B cell (primary cell): Measurements from ENCODE around the gene HS3ST5. TPM values are rescaled to one million over a fixed set of nuclear protein-coding genes. Genes with fewer than 3 reads are reported as not detected.

Experiments
- ATAC-seq: fragments of 200-7000 bp; cut with Tn5 transposase; one replicate; pipeline ENCODE4 v1.10.0; 2021; ENCODE audit warnings: low read depth, mild to moderate bottlenecking, moderate number of reproducible peaks, moderate library complexity
- CTCF ChIA-PET: fragments of 350-600 bp; sonication (Branson Sonifier 250); formaldehyde crosslinking; loops from one replicate; lab custom pipeline; 2021; ENCODE audit warnings: antibody characterized with exemption, inconsistent platforms; lab: Charles Lee
- POLR2A ChIA-PET: fragments of 350-600 bp; sonication (Branson Sonifier 250); formaldehyde crosslinking; loops from one replicate; lab custom pipeline; 2021; ENCODE audit warnings: antibody characterized with exemption; lab: Charles Lee
- DNase-seq: peaks from one replicate; pipeline ENCODE4 v3.0.0; 2013
- H2AFZ ChIP-seq: 2 replicates; pipeline ENCODE4 v1.6.1; 2012; ENCODE audit warnings: mild to moderate bottlenecking, low read depth, low read length; ENCODE audit not compliant: insufficient read depth, poor library complexity, severe bottlenecking
- H3K27ac ChIP-seq, 2 donors: 1 replicate in 1 of 2; 2 replicates in 1 of 2; pipeline ENCODE4 v1.5.1; 2012 to 2013; ENCODE audit warnings: low read length in 2 of 2, mild to moderate bottlenecking in 2 of 2, moderate library complexity in 1 of 2
- H3K27me3 ChIP-seq, 4 experiments: fragments of 200-600 bp in 1 of 4; sonication (generic) in 1 of 4; replicated peaks in 1 of 4; 1 replicate in 2 of 4; 2 replicates in 2 of 4; pipeline versions ENCODE4 v1.6.1 to v1.7.0; 2013 to 2016; ENCODE audit warnings: low read length in 3 of 4, mild to moderate bottlenecking in 2 of 4, mixed read lengths in 1 of 4, moderate library complexity in 1 of 4; ENCODE audit not compliant: insufficient read depth in 4 of 4, control insufficient read depth in 3 of 4; ENCODE audit errors: control extremely low read depth in 1 of 4
- H3K36me3 ChIP-seq, 2 experiments: replicated peaks in 1 of 2; 1 replicate in 1 of 2; 2 replicates in 1 of 2; pipeline versions ENCODE4 v1.6.1 to v1.7.1; 2013; ENCODE audit warnings: low read length in 1 of 2; ENCODE audit not compliant: insufficient read depth in 2 of 2, control insufficient read depth in 1 of 2; ENCODE audit errors: control extremely low read depth in 1 of 2, extremely low read depth in 1 of 2
- H3K4me1 ChIP-seq, 2 donors: fragments of 200-600 bp in 1 of 2; sonication (generic) in 1 of 2; 1 replicate in 1 of 2; 2 replicates in 1 of 2; pipeline versions ENCODE4 v1.5.1 to v1.6.1; 2013 to 2017; ENCODE audit warnings: low read length in 2 of 2; ENCODE audit not compliant: control insufficient read depth in 2 of 2, insufficient read depth in 2 of 2
- H3K4me2 ChIP-seq: replicated peaks from 2 replicates; pipeline ENCODE3; 2012; ENCODE audit warnings: mild to moderate bottlenecking, low read depth, low read length; ENCODE audit not compliant: poor library complexity, severe bottlenecking
- H3K4me3 ChIP-seq, 5 experiments: fragments of 200-600 bp in 1 of 5; sonication (generic) in 1 of 5; 1 replicate in 3 of 5; 2 replicates in 2 of 5; pipeline versions ENCODE4 v1.5.1 to v1.7.0; 2011 to 2016; ENCODE audit warnings: low read length in 4 of 5, mild to moderate bottlenecking in 4 of 5, low read depth in 2 of 5, control low read depth in 1 of 5, moderate library complexity in 1 of 5; ENCODE audit not compliant: insufficient read depth in 1 of 5; ENCODE audit errors: control extremely low read depth in 1 of 5, extremely low read depth in 1 of 5
- H3K79me2 ChIP-seq: fragments of 200-600 bp; sonication (generic); one replicate; pipeline ENCODE4 v1.6.0; 2016; ENCODE audit warnings: low read length; ENCODE audit not compliant: control insufficient read depth, insufficient read depth
- H3K9ac ChIP-seq: fragments of 200-600 bp; sonication (generic); 2 replicates; pipeline ENCODE4 v1.6.1; 2017; ENCODE audit warnings: mild to moderate bottlenecking, low read length, moderate library complexity
- H3K9me3 ChIP-seq, 3 donors: one replicate each; pipeline versions ENCODE4 v1.6.1 to v1.7.1; 2013; ENCODE audit warnings: low read length in 2 of 3; ENCODE audit not compliant: control insufficient read depth in 2 of 3, insufficient read depth in 1 of 3; ENCODE audit errors: control extremely low read depth in 1 of 3
- H4K20me1 ChIP-seq: 2 replicates; pipeline ENCODE4 v1.6.0; 2012; ENCODE audit warnings: mild to moderate bottlenecking, low read length; ENCODE audit not compliant: insufficient read depth, control insufficient read depth, poor library complexity, severe bottlenecking
- H3K27ac Mint-ChIP-seq: one replicate; pipeline ENCODE4 v1.8.0; 2021; ENCODE audit warnings: mixed read lengths
- H3K27me3 Mint-ChIP-seq: one replicate; pipeline ENCODE4 v1.8.0; 2021; ENCODE audit warnings: mixed read lengths
- H3K4me1 Mint-ChIP-seq: one replicate; pipeline ENCODE4 v1.8.0; 2021; ENCODE audit warnings: mixed read lengths
- H3K4me3 Mint-ChIP-seq: one replicate; pipeline ENCODE4 v1.8.0; 2021; ENCODE audit warnings: mixed read lengths
- H3K9me3 Mint-ChIP-seq: one replicate; pipeline ENCODE4 v1.8.0; 2022; ENCODE audit warnings: mixed read lengths; ENCODE audit not compliant: insufficient read depth
- CTCF ChIP-seq: fragments of 200-600 bp; IDR thresholded peaks from one replicate; pipeline ENCODE4 v1.8.0; 2022; ENCODE audit warnings: antibody characterized with exemption, mild to moderate bottlenecking
- EZH2 ChIP-seq: IDR thresholded peaks from 2 replicates; pipeline ENCODE4 v1.6.1; 2012; ENCODE audit warnings: borderline replicate concordance, low read depth, mild to moderate bottlenecking, moderate library complexity, low read length; ENCODE audit not compliant: insufficient read depth, poor library complexity, severe bottlenecking
- WGBS: methylation state at CpG from one replicate; pipeline ENCODE4 v1.1.5; 2013; ENCODE audit warnings: missing lambda C conversion rate; ENCODE audit not compliant: insufficient coverage; 5-methylcytosine and 5-hydroxymethylcytosine counted together
- intact Hi-C: fragments of 100-400 bp; cut with micrococcal nuclease; formaldehyde crosslinking; loops from one replicate; pipeline ENCODE4 v1.10.0; 2022
- polyA plus RNA-seq: library from polyadenylated mRNA; depleted of rRNA; stranded (reverse); fragments of >200 nt; gene quantifications from 2 replicates; pipeline ENCODE4 v1.2.3, GENCODE V29; 2012
- total RNA-seq, 2 donors: library from RNA; stranded (reverse); fragments of 120-200 nt in 1 of 2; gene quantifications; 1 replicate in 1 of 2; 2 replicates in 1 of 2; pipeline versions ENCODE4 v1.2.3 to v1.2.4, GENCODE V29; 2013 to 2022

HS3ST5 gene
- total and polyA plus RNA-seq, 2 donors (not counting 1 experiment from before 2014, with no cell fraction given), result not detected

GRCh38 chr6:114042267-114043016, 300.4 kb downstream of the HS3ST5 start:
- no peak for TF ChIP-seq CTCF
- TF ChIP-seq EZH2, result no peak
- H3K27ac Mint-ChIP-seq, result no peak overlapping the region
- H3K27me3 Mint-ChIP-seq, result no peaks in the 10 kb centered on the region
- H3K9me3 Mint-ChIP-seq, result no peaks in the 10 kb centered on the region
- Histone ChIP-seq H3K27ac (no peak overlapping the region), H3K36me3 (no peaks in the 10 kb centered on the region), H3K27me3 (no peaks in the 10 kb centered on the region), H3K9ac (no peak overlapping the region), H2AFZ (no peak overlapping the region), H3K4me2 (no peak overlapping the region), H3K4me1 (no peaks in the 10 kb centered on the region), H4K20me1 (no peaks in the 10 kb centered on the region), H3K9me3 (no peaks in the 10 kb centered on the region), H3K4me3 (no peak overlapping the region), H3K79me2 (no peaks in the 10 kb centered on the region)
- H3K4me3 Mint-ChIP-seq, result no peak overlapping the region
- DNase-seq, result no peak
- WGBS, result 84% methylated on average over 4 of the region's 7 CpGs
- no peaks in the 10 kb centered on the region for H3K4me1 Mint-ChIP-seq
- POLR2A ChIA-PET, result no interaction called here
- CTCF ChIA-PET, result no interaction called here
- intact Hi-C loops, result no loop called here
- ATAC-seq, result no peak

GRCh38 chr6:114040871-114041270, 302.0 kb downstream of the HS3ST5 start:
- ATAC-seq, result no peak
- intact Hi-C loops, result no loop called here
- Histone ChIP-seq H3K4me2 (no peak overlapping the region), H3K79me2 (no peaks in the 10 kb centered on the region), H4K20me1 (no peaks in the 10 kb centered on the region), H3K4me1 (no peaks in the 10 kb centered on the region), H3K27ac (no peak overlapping the region), H3K27me3 (no peaks in the 10 kb centered on the region), H2AFZ (no peak overlapping the region), H3K9ac (no peak overlapping the region), H3K9me3 (no peaks in the 10 kb centered on the region), H3K4me3 (no peak overlapping the region), H3K36me3 (no peaks in the 10 kb centered on the region)
- H3K4me3 Mint-ChIP-seq, result no peak overlapping the region
- DNase-seq, result no peak
- no peaks in the 10 kb centered on the region for H3K27me3 Mint-ChIP-seq
- no peaks in the 10 kb centered on the region for H3K9me3 Mint-ChIP-seq
- no CpG with 5 or more reads among the region's 2 CpGs for WGBS
- ChIA-PET CTCF (no interaction called here), POLR2A (no interaction called here)
- H3K27ac Mint-ChIP-seq, result no peak overlapping the region
- no peaks in the 10 kb centered on the region for H3K4me1 Mint-ChIP-seq
- TF ChIP-seq EZH2 (no peak), CTCF (no peak)
